Chondrocyte (in vitro differentiated cells): ENCODE results near the gene EMP1. TPM values are rescaled to one million over a fixed set of nuclear protein-coding genes. Genes with fewer than 3 reads are reported as not detected.

Experiments
- DNase-seq: peaks from one replicate; pipeline ENCODE4 v3.0.0; 2021; ENCODE audit warnings: mixed read lengths, low spot score
- H3K27ac Mint-ChIP-seq: one replicate; pipeline ENCODE4 v1.8.0; 2021; ENCODE audit warnings: mild to moderate bottlenecking, moderate library complexity, mixed read lengths; ENCODE audit not compliant: unreplicated experiment
- H3K27me3 Mint-ChIP-seq: 2 replicates; pipeline ENCODE4 v1.8.0; 2021; ENCODE audit warnings: low read depth, mixed read lengths
- H3K36me3 Mint-ChIP-seq: 2 replicates; pipeline ENCODE4 v1.8.0; 2021; ENCODE audit warnings: low read depth, mixed read lengths
- H3K4me1 Mint-ChIP-seq: 2 replicates; pipeline ENCODE4 v1.8.0; 2021; ENCODE audit warnings: low read depth, mild to moderate bottlenecking, mixed read lengths
- H3K4me3 Mint-ChIP-seq: one replicate; pipeline ENCODE4 v1.8.0; 2021; ENCODE audit warnings: mild to moderate bottlenecking, moderate library complexity, mixed read lengths; ENCODE audit not compliant: unreplicated experiment
- H3K9me3 Mint-ChIP-seq: 2 replicates; pipeline ENCODE4 v1.8.0; 2021; ENCODE audit warnings: low read depth, mixed read lengths
- total RNA-seq: library from RNA; stranded (reverse); gene quantifications from 3 replicates; pipeline ENCODE4 v1.2.1, GENCODE V29; 2021
- TF ChIP-seq, protein P1 (sequence below): fragments of 200-600 bp; sonication (generic); IDR thresholded peaks from 2 replicates; pipeline ENCODE4 v1.5.0; 2021; ENCODE audit warnings: antibody characterized with exemption, mild to moderate bottlenecking, moderate library complexity

Gene EMP1
- total RNA-seq, 1 donor from 2014 or later, result 35.7 TPM

DNA sequence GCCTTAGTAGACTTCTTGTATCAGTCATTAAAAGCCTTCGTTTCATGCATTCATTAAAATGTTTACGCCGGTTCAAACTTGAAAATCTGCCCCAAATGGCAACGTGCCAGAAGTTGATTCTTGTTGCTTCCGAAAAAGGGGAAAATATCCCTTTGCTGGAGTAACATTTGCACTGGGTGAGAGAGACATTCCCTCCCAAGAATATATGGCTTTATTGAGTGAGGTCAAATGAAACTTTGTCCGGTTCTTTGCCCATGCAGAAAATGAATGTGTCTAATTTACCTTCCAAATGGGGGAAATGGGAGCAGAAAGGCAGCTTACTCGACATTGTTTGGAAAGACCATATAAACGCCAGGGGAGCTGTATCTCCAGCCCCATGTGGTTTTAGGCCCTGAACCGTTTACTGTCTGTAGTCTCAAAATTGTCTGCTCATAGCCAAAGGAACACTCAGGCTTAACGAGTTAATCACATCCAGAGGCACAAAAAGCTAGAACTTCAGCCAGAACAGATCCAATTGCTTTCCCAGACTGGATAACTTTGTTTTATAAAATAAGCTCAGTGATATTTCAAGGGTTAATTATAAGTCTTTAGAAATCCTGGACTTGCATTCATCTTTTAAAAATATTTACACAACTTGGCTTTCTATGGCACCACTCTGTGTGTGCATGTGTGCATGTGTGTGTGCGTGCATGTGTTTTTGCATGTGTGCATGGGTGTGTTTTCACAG lies 2.9 kb upstream of the EMP1 start:
- TF ChIP-seq, protein P1, sequence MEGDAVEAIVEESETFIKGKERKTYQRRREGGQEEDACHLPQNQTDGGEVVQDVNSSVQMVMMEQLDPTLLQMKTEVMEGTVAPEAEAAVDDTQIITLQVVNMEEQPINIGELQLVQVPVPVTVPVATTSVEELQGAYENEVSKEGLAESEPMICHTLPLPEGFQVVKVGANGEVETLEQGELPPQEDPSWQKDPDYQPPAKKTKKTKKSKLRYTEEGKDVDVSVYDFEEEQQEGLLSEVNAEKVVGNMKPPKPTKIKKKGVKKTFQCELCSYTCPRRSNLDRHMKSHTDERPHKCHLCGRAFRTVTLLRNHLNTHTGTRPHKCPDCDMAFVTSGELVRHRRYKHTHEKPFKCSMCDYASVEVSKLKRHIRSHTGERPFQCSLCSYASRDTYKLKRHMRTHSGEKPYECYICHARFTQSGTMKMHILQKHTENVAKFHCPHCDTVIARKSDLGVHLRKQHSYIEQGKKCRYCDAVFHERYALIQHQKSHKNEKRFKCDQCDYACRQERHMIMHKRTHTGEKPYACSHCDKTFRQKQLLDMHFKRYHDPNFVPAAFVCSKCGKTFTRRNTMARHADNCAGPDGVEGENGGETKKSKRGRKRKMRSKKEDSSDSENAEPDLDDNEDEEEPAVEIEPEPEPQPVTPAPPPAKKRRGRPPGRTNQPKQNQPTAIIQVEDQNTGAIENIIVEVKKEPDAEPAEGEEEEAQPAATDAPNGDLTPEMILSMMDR, result no peak

DNA sequence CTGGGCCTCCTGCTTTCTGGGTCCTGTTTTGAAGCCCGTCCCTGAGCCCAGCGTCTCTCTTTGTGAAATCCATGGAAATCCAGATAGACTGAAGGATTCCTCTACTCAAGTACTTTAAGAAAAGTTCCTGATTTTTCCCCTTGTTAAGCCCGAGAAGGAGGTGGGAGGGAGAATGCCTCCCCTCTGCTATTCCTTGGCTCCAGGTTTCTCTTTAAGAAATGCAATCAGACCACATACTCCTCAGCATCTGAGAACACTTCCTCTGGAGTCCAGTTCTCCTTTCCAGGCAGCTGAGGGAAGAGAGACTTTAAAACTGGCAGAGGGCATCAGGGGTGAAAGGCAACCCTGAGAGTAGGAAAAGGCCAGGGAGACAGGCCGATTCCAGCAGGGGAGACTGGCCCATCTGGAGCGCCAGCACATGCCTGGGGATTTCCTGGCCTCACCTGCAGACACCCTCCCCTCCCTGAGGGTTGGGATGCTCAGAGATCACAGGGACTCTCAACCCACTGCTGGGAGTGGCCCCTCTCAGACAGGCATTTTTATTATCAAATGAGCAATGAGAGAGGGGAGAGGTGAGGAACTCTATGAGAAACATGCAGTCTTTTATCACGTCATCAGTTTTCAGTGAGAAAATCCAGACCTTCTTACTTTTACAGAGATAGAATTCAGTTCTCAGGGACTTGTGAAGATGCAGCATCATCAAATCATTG lies 2.0 kb upstream of the EMP1 start:
- TF ChIP-seq, protein P1, result no peak
- no peak overlapping the region for H3K4me3 Mint-ChIP-seq
- no peaks in the 10 kb centered on the region for H3K36me3 Mint-ChIP-seq
- H3K27me3 Mint-ChIP-seq, result no peaks in the 10 kb centered on the region
- H3K4me1 Mint-ChIP-seq, result peaks cover 56% of the 10 kb centered on the region
- no peak overlapping the region for H3K27ac Mint-ChIP-seq
- no peak for DNase-seq
- no peaks in the 10 kb centered on the region for H3K9me3 Mint-ChIP-seq

More for the DNA sequence above, 2.9 kb upstream of the EMP1 start:
- Mint-ChIP-seq H3K9me3 (no peaks in the 10 kb centered on the region), H3K4me3 (no peak overlapping the region), H3K27ac (no peak overlapping the region), H3K36me3 (no peaks in the 10 kb centered on the region), H3K27me3 (no peaks in the 10 kb centered on the region), H3K4me1 (peaks cover 52% of the 10 kb centered on the region)
- no peak for DNase-seq

DNA sequence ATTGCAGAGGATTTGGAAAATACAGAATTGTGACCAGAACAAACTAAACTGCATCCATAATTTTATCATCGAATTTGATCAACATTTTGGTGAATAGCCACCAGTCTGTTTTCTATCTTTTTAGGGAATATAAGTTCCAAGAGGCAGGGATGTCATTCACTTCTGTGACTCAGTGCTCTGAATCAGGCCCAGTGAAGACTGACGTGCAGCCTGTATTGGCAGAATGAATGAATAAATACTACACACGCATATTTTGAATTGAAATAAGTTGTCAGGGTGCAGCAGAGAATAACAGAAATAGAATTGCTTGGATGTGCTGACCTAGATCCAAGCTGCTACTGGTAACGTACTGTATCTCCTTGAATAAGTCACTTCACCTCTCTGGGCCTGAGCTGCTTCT lies 1.3 kb upstream of the EMP1 start:
- peak overlapping the region; percentile 92 for H3K27ac Mint-ChIP-seq
- H3K4me1 Mint-ChIP-seq, result peaks cover 59% of the 10 kb centered on the region
- H3K36me3 Mint-ChIP-seq, result no peaks in the 10 kb centered on the region

DNA sequence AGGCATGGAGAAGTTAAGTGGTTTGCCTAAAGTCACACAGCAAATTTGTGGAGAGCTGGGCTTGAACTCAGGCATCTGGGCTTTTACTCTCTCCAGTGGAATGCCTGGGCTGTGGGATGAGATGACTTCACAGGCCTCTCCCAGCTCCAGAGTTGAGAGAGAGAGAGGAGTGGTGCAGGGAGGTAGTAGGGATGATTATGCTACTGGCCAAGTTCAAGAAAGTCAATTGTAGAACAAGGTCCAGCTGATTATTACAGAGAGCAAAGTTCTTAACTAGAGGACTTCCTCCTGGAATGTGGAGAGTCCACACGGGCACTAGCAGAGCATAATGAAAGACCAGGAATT lies 769 bp upstream of the EMP1 start:
- H3K27ac Mint-ChIP-seq, result peak overlapping the region; percentile 92
- H3K9me3 Mint-ChIP-seq, result no peaks in the 10 kb centered on the region
- DNase-seq, result no peak
- H3K4me1 Mint-ChIP-seq, result peaks cover 59% of the 10 kb centered on the region
- TF ChIP-seq, protein P1, result no peak
- H3K27me3 Mint-ChIP-seq, result no peaks in the 10 kb centered on the region
- no peaks in the 10 kb centered on the region for H3K36me3 Mint-ChIP-seq
- no peak overlapping the region for H3K4me3 Mint-ChIP-seq

More for the DNA sequence above, 1.3 kb upstream of the EMP1 start:
- DNase-seq, result no peak
- Mint-ChIP-seq H3K27me3 (no peaks in the 10 kb centered on the region), H3K4me3 (no peak overlapping the region), H3K9me3 (no peaks in the 10 kb centered on the region)
- TF ChIP-seq, protein P1, result no peak

DNA sequence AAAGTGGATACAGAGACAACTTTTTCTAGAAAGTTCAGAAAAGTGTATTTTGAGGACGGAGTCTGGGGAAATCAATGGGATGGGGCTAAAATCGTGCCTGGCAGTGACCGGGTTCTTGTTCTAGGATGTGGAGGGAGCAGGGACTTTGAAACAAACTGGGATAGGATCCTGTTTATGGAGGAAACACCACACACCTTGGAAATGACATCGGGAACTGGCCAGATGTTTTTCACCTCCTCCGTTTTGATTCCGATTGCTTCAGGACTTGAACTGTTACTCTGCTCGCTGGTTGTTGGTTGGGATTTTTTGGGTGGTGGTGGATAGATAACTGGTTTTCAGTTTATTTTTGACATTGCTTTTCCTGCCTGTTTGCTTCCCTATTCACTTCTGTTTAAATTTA lies 506 bp downstream of the EMP1 start:
- DNase-seq, result no peak
- no peaks in the 10 kb centered on the region for H3K27me3 Mint-ChIP-seq
- peak overlapping the region; percentile 69 for H3K4me3 Mint-ChIP-seq
- no peaks in the 10 kb centered on the region for H3K36me3 Mint-ChIP-seq
- TF ChIP-seq, protein P1, result no peak
- H3K4me1 Mint-ChIP-seq, result peaks cover 59% of the 10 kb centered on the region
- peak overlapping the region; percentile 92 for H3K27ac Mint-ChIP-seq
- H3K9me3 Mint-ChIP-seq, result no peaks in the 10 kb centered on the region
